GM23338 (cell line): ENCODE results near the gene VRK1. TPM values are rescaled to one million over a fixed set of nuclear protein-coding genes. Genes with fewer than 3 reads are reported as not detected.

ENCODE experiments used
- ATAC-seq: fragments of 200-7000 bp; cut with Tn5 transposase; 3 replicates; pipeline ENCODE4 v1.9.1; 2020
- DNase-seq: peaks from one replicate; pipeline ENCODE4 v3.0.0-alpha.2; 2015; ENCODE audit warnings: low spot score
- H2AFZ ChIP-seq: fragments of 200-600 bp; sonication (generic); 2 replicates; pipeline ENCODE4 v1.8.0; 2016; ENCODE audit warnings: antibody characterized with exemption, mild to moderate bottlenecking, moderate library complexity
- H3F3A ChIP-seq: fragments of 200-600 bp; sonication (generic); replicated peaks from 2 replicates; pipeline ENCODE4 v1.8.0; 2017; ENCODE audit warnings: antibody characterized with exemption, mixed run types, low read depth
- H3K27ac ChIP-seq: fragments of 200-600 bp; sonication (generic); 2 replicates; pipeline ENCODE4 v1.6.1; 2016; ENCODE audit warnings: low read depth
- H3K27me3 ChIP-seq: fragments of 200-600 bp; sonication (generic); 2 replicates; pipeline ENCODE4 v1.8.0; 2016; ENCODE audit warnings: mild to moderate bottlenecking, mixed run types, moderate library complexity; ENCODE audit not compliant: insufficient read depth
- H3K36me3 ChIP-seq: fragments of 200-600 bp; sonication (generic); 2 replicates; pipeline ENCODE4 v1.8.0; 2016; ENCODE audit warnings: mild to moderate bottlenecking; ENCODE audit not compliant: insufficient read depth
- H3K4me1 ChIP-seq: fragments of 200-600 bp; sonication (generic); 2 replicates; pipeline ENCODE4 v1.8.0; 2016; ENCODE audit warnings: mild to moderate bottlenecking, moderate library complexity; ENCODE audit not compliant: insufficient read depth
- H3K4me2 ChIP-seq: fragments of 200-600 bp; sonication (generic); 2 replicates; pipeline ENCODE4 v1.7.1; 2017; ENCODE audit warnings: mixed run types
- H3K4me3 ChIP-seq: fragments of 200-600 bp; sonication (generic); 2 replicates; pipeline ENCODE4 v1.6.1; 2016; ENCODE audit warnings: mixed run types
- H3K79me2 ChIP-seq: fragments of 200-600 bp; sonication (generic); replicated peaks from 2 replicates; pipeline ENCODE4 v1.8.0; 2017; ENCODE audit warnings: mild to moderate bottlenecking; ENCODE audit not compliant: insufficient read depth
- H3K9me2 ChIP-seq: fragments of 200-600 bp; sonication (generic); 2 replicates; pipeline ENCODE4 v1.8.0; 2017; ENCODE audit not compliant: insufficient read depth
- H4K20me1 ChIP-seq: fragments of 200-600 bp; sonication (generic); replicated peaks from 2 replicates; pipeline ENCODE4 v1.8.0; 2017; ENCODE audit warnings: mild to moderate bottlenecking; ENCODE audit not compliant: insufficient read depth
- H3K27ac Mint-ChIP-seq: 2 replicates; pipeline ENCODE4 v1.8.0; 2020; ENCODE audit warnings: inconsistent platforms, mild to moderate bottlenecking, moderate library complexity, mixed read lengths
- H3K27me3 Mint-ChIP-seq: 3 replicates; pipeline ENCODE4 v1.8.0; 2022; ENCODE audit warnings: low read depth, mild to moderate bottlenecking, moderate library complexity, mixed read lengths, inconsistent platforms; ENCODE audit not compliant: insufficient read depth, poor library complexity
- H3K36me3 Mint-ChIP-seq: 3 replicates; pipeline ENCODE4 v1.8.0; 2021; ENCODE audit warnings: low read depth, mild to moderate bottlenecking, inconsistent platforms, moderate library complexity, mixed read lengths
- H3K4me1 Mint-ChIP-seq: 3 replicates; pipeline ENCODE4 v1.8.0; 2020; ENCODE audit warnings: mild to moderate bottlenecking, inconsistent platforms, mixed read lengths
- H3K4me3 Mint-ChIP-seq: 3 replicates; pipeline ENCODE4 v1.8.0; 2021; ENCODE audit warnings: moderate library complexity, mild to moderate bottlenecking, inconsistent platforms, mixed read lengths
- H3K9me3 Mint-ChIP-seq: 3 replicates; pipeline ENCODE4 v1.8.0; 2020; ENCODE audit warnings: moderate library complexity, mild to moderate bottlenecking, inconsistent platforms, mixed read lengths
- CREB1 ChIP-seq: fragments of 250-450 bp; sonication (Bioruptor Pico); IDR thresholded peaks from 2 replicates; pipeline ENCODE4 v1.5.0; 2020; ENCODE audit warnings: low read depth, mild to moderate bottlenecking, moderate library complexity
- CTCF ChIP-seq, 2 experiments: fragments of 200-600 bp in 1 of 2; sonication (generic) in 1 of 2; conservative IDR thresholded peaks; 2 replicates each; pipeline versions ENCODE4 v1.5.1 to v1.6.1; 2016 to 2017; ENCODE audit warnings: antibody characterized with exemption in 2 of 2, low read depth in 2 of 2, mild to moderate bottlenecking in 2 of 2, moderate library complexity in 1 of 2
- ETS1 ChIP-seq: IDR thresholded peaks from 2 replicates; pipeline ENCODE4 v1.6.1; 2016; ENCODE audit warnings: antibody characterized with exemption
- EZH2 ChIP-seq: fragments of 200-600 bp; sonication (generic); IDR thresholded peaks from one replicate; pipeline ENCODE4 v1.8.0; 2017; ENCODE audit warnings: antibody characterized with exemption, mild to moderate bottlenecking, low read depth; ENCODE audit not compliant: unreplicated experiment
- EZH2phosphoT487 ChIP-seq: fragments of 200-600 bp; sonication (generic); IDR thresholded peaks from one replicate; pipeline ENCODE4 v1.8.1; 2018; ENCODE audit warnings: antibody characterized with exemption; ENCODE audit not compliant: unreplicated experiment
- JUNB ChIP-seq: IDR thresholded peaks from one replicate; pipeline ENCODE4 v1.6.1; 2016; ENCODE audit warnings: antibody characterized with exemption; ENCODE audit not compliant: unreplicated experiment
- NANOG ChIP-seq: IDR thresholded peaks from 2 replicates; pipeline ENCODE4 v1.6.1; 2016; ENCODE audit warnings: antibody characterized with exemption, borderline replicate concordance
- REST ChIP-seq: IDR thresholded peaks from one replicate; pipeline ENCODE4 v1.6.1; 2018; ENCODE audit warnings: antibody characterized with exemption; ENCODE audit not compliant: unreplicated experiment
- STAT1 ChIP-seq: IDR thresholded peaks from one replicate; pipeline ENCODE4 v1.6.1; 2016; ENCODE audit warnings: antibody characterized with exemption; ENCODE audit not compliant: unreplicated experiment
- ZNF114 ChIP-seq: fragments of 250-450 bp; sonication (Bioruptor Pico); IDR thresholded peaks from 2 replicates; pipeline ENCODE4 v1.5.0; 2020; ENCODE audit warnings: mild to moderate bottlenecking, moderate library complexity
- polyA plus RNA-seq: library from polyadenylated mRNA; unstranded; fragments of >200 nt; fragmentation: Nextera tagmentation; extraction: Ambion mirVana; gene quantifications from 2 replicates; pipeline ENCODE4 v1.2.1, GENCODE V29; 2016
- total RNA-seq: library from RNA; depleted of rRNA; stranded (reverse); fragments of >200 nt; shearing (Covaris generic); gene quantifications from 2 replicates; pipeline ENCODE4 v1.2.3, GENCODE V29; 2014

VRK1 gene
- total and polyA plus RNA-seq, 2 experiments from 2014 or later = 83.8 to 119 TPM

GRCh38 chr14:96894966-96895365 is 97.8 kb downstream of the VRK1 start:
- Histone ChIP-seq H3K36me3 (no peaks in the 10 kb centered on the region), H3K4me2 (no peak overlapping the region), H3K9me2 (no peaks in the 10 kb centered on the region), H3F3A (no peaks in the 10 kb centered on the region), H3K27ac (no peak overlapping the region; the same call in 1 of the 2 replicates), H4K20me1 (no peaks in the 10 kb centered on the region), H3K4me3 (no peak overlapping the region), H3K4me1 (peaks cover 2% of the 10 kb centered on the region; the same call in 1 of the 2 replicates), H3K27me3 (no peaks in the 10 kb centered on the region), H2AFZ (no peak overlapping the region), H3K79me2 (no peaks in the 10 kb centered on the region)
- Mint-ChIP-seq H3K36me3 (no peaks in the 10 kb centered on the region), H3K27me3 (peaks cover 4% of the 10 kb centered on the region), H3K9me3 (no peaks in the 10 kb centered on the region), H3K27ac (no peak overlapping the region), H3K4me1 (no peaks in the 10 kb centered on the region), H3K4me3 (no peak overlapping the region)
- no peak for ATAC-seq
- TF ChIP-seq ETS1 = no peak
- no peak for TF ChIP-seq EZH2phosphoT487
- TF ChIP-seq JUNB = no peak
- no peak for TF ChIP-seq STAT1
- no peak for TF ChIP-seq EZH2
- TF ChIP-seq ZNF114 = no peak
- no peak for TF ChIP-seq NANOG
- TF ChIP-seq REST = no peak
- no peak for TF ChIP-seq CTCF (conservative IDR thresholded peaks at IDR 0.05; ENCODE audit: low read depth in 2 of 2)
- no peak for DNase-seq

- no peaks in the 10 kb centered on the region for H3K79me2 ChIP-seq
- Mint-ChIP-seq H3K9me3 (no peaks in the 10 kb centered on the region), H3K4me1 (no peaks in the 10 kb centered on the region), H3K4me3 (no peak overlapping the region), H3K36me3 (no peaks in the 10 kb centered on the region), H3K27me3 (peaks cover 4% of the 10 kb centered on the region), H3K27ac (no peak overlapping the region)
- H3K9me2 ChIP-seq = 0 out of 2 replicates have a peak, but pooled peaks cover under 1% of the 10 kb centered on the region
- H3K27ac ChIP-seq = no peak overlapping the region
- no peak overlapping the region for H3K4me3 ChIP-seq
- DNase-seq (no peak), ATAC-seq (no peak)
- H3K36me3 ChIP-seq = no peaks in the 10 kb centered on the region
- H3K27me3 ChIP-seq = no peaks in the 10 kb centered on the region
- no peaks in the 10 kb centered on the region for H4K20me1 ChIP-seq
- H2AFZ ChIP-seq = no peak overlapping the region
- H3K4me2 ChIP-seq = no peak overlapping the region
- no peaks in the 10 kb centered on the region for H3F3A ChIP-seq
- TF ChIP-seq STAT1 = no peak
- TF ChIP-seq EZH2 = no peak
- TF ChIP-seq CTCF (conservative IDR thresholded peaks at IDR 0.05; ENCODE audit: low read depth in 2 of 2) = no peak
- TF ChIP-seq EZH2phosphoT487 = no peak
- TF ChIP-seq CREB1 (CRISPR knock-in tag) = no peak
- TF ChIP-seq REST = no peak
- H3K4me1 ChIP-seq = peaks cover 2% of the 10 kb centered on the region; the same call in 1 of the 2 replicates
Observed at GRCh38 chr14:96895658-96896271, 98.6 kb downstream of the VRK1 start.
